H9 (cell line): ENCODE data around the gene KCNJ10. TPM values are rescaled to one million over a fixed set of nuclear protein-coding genes. Genes with fewer than 3 reads are reported as not detected.

Experiments used
- DNase-seq: peaks from one replicate; pipeline ENCODE4 v3.0.0-alpha.2; 2017
- H2AFZ ChIP-seq: one replicate; pipeline ENCODE4 v1.6.1; 2013; ENCODE audit warnings: mild to moderate bottlenecking, low read length, control low read depth, moderate library complexity
- H2AK5ac ChIP-seq: 2 replicates; pipeline ENCODE4 v1.6.1; 2013; ENCODE audit warnings: low read length, control low read depth, mixed read lengths; ENCODE audit not compliant: insufficient read length
- H2BK120ac ChIP-seq: one replicate; pipeline ENCODE4 v1.6.1; 2013; ENCODE audit warnings: low read depth, mild to moderate bottlenecking, low read length, control low read depth, inconsistent platforms; ENCODE audit not compliant: poor library complexity, severe bottlenecking
- H2BK12ac ChIP-seq: 2 replicates; pipeline ENCODE4 v1.6.1; 2013; ENCODE audit warnings: low read length, control low read depth, mixed read lengths, low read depth; ENCODE audit not compliant: insufficient read length
- H2BK15ac ChIP-seq: 2 replicates; pipeline ENCODE4 v1.6.1; 2013; ENCODE audit warnings: low read depth, low read length, control low read depth
- H2BK20ac ChIP-seq: one replicate; pipeline ENCODE4 v1.6.1; 2013; ENCODE audit warnings: low read depth, mild to moderate bottlenecking, low read length, control low read depth, inconsistent platforms; ENCODE audit not compliant: poor library complexity, severe bottlenecking
- H2BK5ac ChIP-seq: 2 replicates; pipeline ENCODE4 v1.6.1; 2013; ENCODE audit warnings: low read length, control low read depth, mixed read lengths; ENCODE audit not compliant: insufficient read length
- H3K14ac ChIP-seq: 2 replicates; pipeline ENCODE4 v1.6.1; 2013; ENCODE audit warnings: low read length, control low read depth; ENCODE audit not compliant: insufficient read depth
- H3K18ac ChIP-seq: 2 replicates; pipeline ENCODE4 v1.6.1; 2013; ENCODE audit warnings: low read depth, mild to moderate bottlenecking, mixed read lengths, low read length, control low read depth; ENCODE audit not compliant: insufficient read length
- H3K23ac ChIP-seq: 2 replicates; pipeline ENCODE4 v1.6.1; 2013; ENCODE audit warnings: low read length, control low read depth, mixed read lengths, low read depth; ENCODE audit not compliant: insufficient read length
- H3K23me2 ChIP-seq: 2 replicates; pipeline ENCODE4 v1.6.1; 2013; ENCODE audit warnings: low read depth, mild to moderate bottlenecking, mixed read lengths, low read length, control low read depth; ENCODE audit not compliant: insufficient read length, poor library complexity, severe bottlenecking
- H3K27ac ChIP-seq: 2 replicates; pipeline ENCODE4 v1.5.1; 2013; ENCODE audit warnings: low read length, control low read depth, mixed read lengths, low read depth; ENCODE audit not compliant: insufficient read length
- H3K27me3 ChIP-seq: 2 replicates; pipeline ENCODE4 v1.6.1; 2013; ENCODE audit warnings: low read length, control low read depth, inconsistent platforms; ENCODE audit not compliant: insufficient read depth
- H3K4ac ChIP-seq: 2 replicates; pipeline ENCODE4 v1.6.1; 2013; ENCODE audit warnings: low read depth, mild to moderate bottlenecking, control low read depth, inconsistent platforms, low read length, moderate library complexity
- H3K4me1 ChIP-seq: 2 replicates; pipeline ENCODE4 v1.6.1; 2013; ENCODE audit warnings: low read length, control low read depth, inconsistent platforms; ENCODE audit not compliant: insufficient read depth
- H3K4me2 ChIP-seq: 2 replicates; pipeline ENCODE4 v1.6.1; 2013; ENCODE audit warnings: low read length, control low read depth, mixed read lengths; ENCODE audit not compliant: insufficient read length, insufficient read depth
- H3K56ac ChIP-seq: 2 replicates; pipeline ENCODE4 v1.6.1; 2013; ENCODE audit warnings: low read depth, mild to moderate bottlenecking, mixed read lengths, low read length, control low read depth; ENCODE audit not compliant: insufficient read length
- H3K79me1 ChIP-seq: 2 replicates; pipeline ENCODE4 v1.6.1; 2013; ENCODE audit warnings: low read depth, mild to moderate bottlenecking, moderate library complexity, low read length, control low read depth, inconsistent platforms; ENCODE audit not compliant: insufficient read depth, poor library complexity, severe bottlenecking
- H3K79me2 ChIP-seq: 2 replicates; pipeline ENCODE4 v1.6.1; 2013; ENCODE audit warnings: low read length, control low read depth, inconsistent platforms; ENCODE audit not compliant: insufficient read depth
- H3K9ac ChIP-seq: 2 replicates; pipeline ENCODE4 v1.6.1; 2013; ENCODE audit warnings: low read length, control low read depth, mixed read lengths; ENCODE audit not compliant: insufficient read length; ENCODE audit errors: extremely low read depth
- H3K9me3 ChIP-seq: one replicate; pipeline ENCODE4 v1.6.1; 2013; ENCODE audit warnings: low read depth, low read length, inconsistent platforms; ENCODE audit not compliant: control insufficient read depth
- H3T11ph ChIP-seq: one replicate; pipeline ENCODE4 v1.6.1; 2013; ENCODE audit warnings: mild to moderate bottlenecking, low read length, control low read depth, inconsistent platforms
- H4K20me1 ChIP-seq: one replicate; pipeline ENCODE4 v1.6.1; 2013; ENCODE audit not compliant: control insufficient read depth, insufficient read length, insufficient read depth
- H4K5ac ChIP-seq: 2 replicates; pipeline ENCODE4 v1.6.1; 2013; ENCODE audit warnings: low read depth, mild to moderate bottlenecking, mixed read lengths, low read length, control low read depth; ENCODE audit not compliant: insufficient read length
- H4K8ac ChIP-seq: replicated peaks from 2 replicates; pipeline ENCODE4 v1.6.1; 2013; ENCODE audit warnings: low read length, control low read depth, mixed read lengths, low read depth; ENCODE audit not compliant: insufficient read length
- H4K91ac ChIP-seq: 2 replicates; pipeline ENCODE4 v1.6.1; 2013; ENCODE audit warnings: low read depth, mild to moderate bottlenecking, moderate library complexity, mixed read lengths, low read length, control low read depth; ENCODE audit not compliant: insufficient read length
- H3K27ac Mint-ChIP-seq, 3 experiments: 2 replicates in 2 of 3; 3 replicates in 1 of 3; pipeline ENCODE4 v1.8.0; 2020 to 2021; ENCODE audit warnings: mixed read lengths in 3 of 3, mild to moderate bottlenecking in 1 of 3, moderate library complexity in 1 of 3
- H3K27me3 Mint-ChIP-seq: 2 replicates; pipeline ENCODE4 v1.8.0; 2021; ENCODE audit warnings: low read depth, mild to moderate bottlenecking, moderate library complexity, mixed read lengths
- H3K36me3 Mint-ChIP-seq, 3 experiments: 2 replicates in 2 of 3; 3 replicates in 1 of 3; pipeline ENCODE4 v1.8.0; 2020 to 2021; ENCODE audit warnings: low read depth in 3 of 3, mixed read lengths in 3 of 3; ENCODE audit not compliant: insufficient read depth in 1 of 3
- H3K4me1 Mint-ChIP-seq, 2 experiments: 2 replicates each; pipeline ENCODE4 v1.8.0; 2020; ENCODE audit warnings: mixed read lengths in 2 of 2
- H3K4me3 Mint-ChIP-seq, 2 experiments: 2 replicates in 1 of 2; 3 replicates in 1 of 2; pipeline ENCODE4 v1.8.0; 2020 to 2021; ENCODE audit warnings: mild to moderate bottlenecking in 2 of 2, mixed read lengths in 2 of 2, moderate library complexity in 1 of 2
- H3K9me3 Mint-ChIP-seq, 2 experiments: 2 replicates in 1 of 2; 3 replicates in 1 of 2; pipeline ENCODE4 v1.8.0; 2020; ENCODE audit warnings: mild to moderate bottlenecking in 2 of 2, mixed read lengths in 2 of 2, moderate library complexity in 1 of 2
- CTCF ChIP-seq: fragments of 200-600 bp; sonication (generic); conservative IDR thresholded peaks from 3 replicates; pipeline ENCODE4 v1.8.0; 2021; ENCODE audit warnings: antibody characterized with exemption, mild to moderate bottlenecking
- WGBS: extraction: QIAGEN DNeasy Blood & Tissue Kit; methylation state at CpG from one replicate; pipeline ENCODE4 v1.1.7; 2013; ENCODE audit warnings: missing lambda C conversion rate, low lambda C conversion rate, mixed read lengths; ENCODE audit not compliant: insufficient read length; ENCODE audit errors: extremely low coverage; 5-methylcytosine and 5-hydroxymethylcytosine counted together
- total RNA-seq: library from RNA; stranded (reverse); gene quantifications from 2 replicates; pipeline ENCODE4 v1.2.1, GENCODE V29; 2021

Gene KCNJ10
- total RNA-seq, 1 experiment from 2014 or later, result 0.44 TPM

- Histone ChIP-seq H2AFZ (no peak overlapping the region), H3K9me3 (no peaks in the 10 kb centered on the region), H2BK12ac (no peak overlapping the region), H3K4ac (no peak overlapping the region), H3K79me2 (no peaks in the 10 kb centered on the region), H3K4me1 (no peaks in the 10 kb centered on the region), H2BK120ac (no peak overlapping the region), H3K4me2 (no peak overlapping the region), H4K5ac (no peak overlapping the region), H3K9ac (no peak overlapping the region), H4K91ac (no peak overlapping the region), H3K23me2 (no peaks in the 10 kb centered on the region), H2BK15ac (no peak overlapping the region), H3K23ac (no peak overlapping the region), H3K79me1 (no peaks in the 10 kb centered on the region), H4K8ac (no peak overlapping the region), H2AK5ac (no peak overlapping the region), H3K18ac (no peak overlapping the region), H2BK20ac (no peak overlapping the region), H3K27ac (no peak overlapping the region), H2BK5ac (no peak overlapping the region), H3K56ac (no peak overlapping the region), H3K14ac (no peak overlapping the region), H3T11ph (no peak overlapping the region), H3K27me3 (no peaks in the 10 kb centered on the region), H4K20me1 (no peaks in the 10 kb centered on the region)
- H3K9me3 Mint-ChIP-seq, result no peaks in the 10 kb centered on the region
- no peak for TF ChIP-seq CTCF
- H3K27me3 Mint-ChIP-seq, result peaks cover 16% of the 10 kb centered on the region
- DNase-seq, result no peak
- peaks cover 0 to 7% of the 10 kb centered on the region in 2 experiments; a peak in 1 of 4 replicates for H3K4me1 Mint-ChIP-seq
- no CpG with 5 or more reads among the region's 7 CpGs for WGBS
- no peaks in the 10 kb centered on the region for H3K36me3 Mint-ChIP-seq
- H3K27ac Mint-ChIP-seq, result no peak overlapping the region
- no peak overlapping the region for H3K4me3 Mint-ChIP-seq
Observed at GRCh38 chr1:159974350-159974965, 95.5 kb downstream of the KCNJ10 start.
